ENCODE results near the gene GCLM.
"Not testable (repeated sequence)": the region's sequence is repeated elsewhere in the genome, so short reads cannot be mapped to it uniquely, and the experiment has no call there.

GCLM gene

DNA sequence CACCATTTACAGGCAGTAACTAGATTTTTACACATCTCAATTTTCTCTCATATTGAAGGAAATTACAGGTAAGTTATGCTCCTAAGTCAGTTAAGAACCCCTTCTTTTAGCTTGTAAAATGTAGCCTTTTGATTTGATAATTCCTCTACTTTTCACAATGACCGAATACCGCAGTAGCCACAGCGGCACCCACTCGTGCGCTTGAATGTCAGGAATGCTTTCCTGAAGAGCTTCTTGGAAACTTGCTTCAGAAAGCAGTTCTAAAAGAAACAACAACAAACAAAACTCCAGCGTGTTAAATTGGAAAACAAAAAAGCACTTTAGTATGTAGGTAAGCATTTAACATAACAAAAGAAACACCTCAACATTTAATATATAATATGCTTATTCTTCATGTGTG, 20.3 kb downstream of the GCLM start:
- DNase-seq, result no peak

DNA sequence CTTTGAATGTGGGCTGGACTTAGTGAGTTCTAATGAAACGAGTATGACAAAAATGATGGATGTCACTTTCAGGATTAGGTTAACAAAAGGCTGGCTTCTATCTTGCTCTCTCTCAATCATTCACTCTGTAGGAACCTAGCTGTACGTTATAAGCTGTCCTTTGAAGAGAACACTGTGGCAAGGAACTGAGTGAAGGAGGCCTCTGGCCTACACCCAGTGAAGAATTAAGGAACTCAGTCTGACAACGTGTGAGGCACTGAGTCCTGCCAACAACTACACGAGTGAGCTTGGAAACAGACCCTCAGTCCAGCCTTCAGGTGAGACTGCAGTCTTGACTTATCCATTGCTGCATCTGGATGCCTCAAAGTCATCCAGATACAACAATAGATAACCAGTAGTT, 27.0 kb downstream of the GCLM start:
- no peak for DNase-seq

DNA sequence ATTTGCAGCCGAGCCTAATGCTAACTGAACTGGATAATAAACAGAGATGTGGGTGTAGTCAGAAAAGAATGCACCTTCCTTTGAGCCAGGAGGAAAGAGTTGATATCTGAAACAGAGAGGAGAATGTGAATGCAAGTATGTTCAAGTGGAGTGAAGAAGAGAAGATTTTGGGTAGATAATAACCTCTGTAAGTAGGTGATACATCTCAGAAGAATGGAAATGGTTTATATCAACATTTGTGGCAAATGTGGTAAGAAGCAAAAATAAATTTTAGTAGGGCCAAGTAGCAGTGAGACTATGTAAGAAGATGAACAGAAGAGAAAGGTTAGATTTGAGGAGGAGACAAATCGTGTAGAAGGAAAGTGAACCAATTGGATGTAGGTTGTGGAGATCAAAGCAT, 28.5 kb downstream of the GCLM start:
- no peak for DNase-seq

DNA sequence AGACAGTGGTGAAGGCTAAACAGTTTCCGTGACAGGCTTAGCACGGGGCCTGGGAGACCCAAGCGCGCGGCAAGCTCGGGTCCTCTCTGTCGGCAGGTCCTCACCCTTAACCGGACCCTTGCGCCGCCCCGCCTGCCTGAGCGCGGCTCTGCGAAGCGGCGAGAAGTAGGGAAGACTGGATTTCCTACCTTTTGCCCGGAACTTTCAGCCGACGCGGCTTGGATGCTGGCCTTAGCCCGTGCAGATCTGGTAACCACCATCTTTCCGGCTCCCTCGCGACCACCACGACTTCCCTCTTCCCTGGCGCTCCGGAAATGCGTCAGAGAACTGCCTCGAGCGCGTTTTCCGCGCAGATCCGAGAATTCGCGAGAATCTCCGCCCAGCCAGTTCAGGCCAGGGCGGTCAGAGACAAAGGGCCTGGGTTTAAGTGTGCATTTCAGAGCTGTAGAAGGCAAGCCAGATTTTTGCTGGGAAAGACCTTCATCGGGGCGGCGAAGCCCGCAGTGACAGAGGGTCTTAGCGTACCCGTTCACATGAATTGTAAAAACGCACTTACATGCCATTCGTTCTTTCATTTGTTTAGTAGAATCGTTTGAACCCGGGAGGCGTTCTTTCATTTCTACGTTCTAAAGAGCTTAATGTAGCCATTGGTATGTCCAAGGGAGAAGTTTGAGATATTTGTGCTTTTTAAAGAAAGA, 30.2 kb downstream of the GCLM start, which contains the start of gene DNTTIP2:
Gene DNTTIP2 (minus strand): TSS at position 318 of the 698 bp plus-strand sequence. CDS start 58 bp downstream, at position 260.
- DNase-seq, result peak; percentile 92

DNA sequence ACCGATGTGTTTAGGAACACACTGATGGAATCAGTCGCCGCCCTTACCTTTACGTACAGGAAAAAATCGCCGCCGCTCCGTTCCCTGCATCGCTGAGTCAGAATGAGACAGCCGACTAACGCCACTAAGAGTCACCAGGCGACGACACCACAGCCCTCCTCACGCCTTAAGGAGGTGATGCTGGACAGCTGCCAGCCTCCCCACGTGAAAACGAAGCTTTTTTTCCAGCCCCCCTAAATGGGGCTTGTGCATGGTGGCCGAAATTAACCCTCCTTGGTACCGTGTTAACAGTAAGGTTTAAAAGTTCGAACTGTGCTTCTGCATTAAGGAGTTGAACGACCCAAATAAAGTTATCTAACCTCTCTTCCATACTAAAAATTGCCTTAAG, 30.7 kb downstream of the GCLM start:
- DNase-seq, result peak; percentile 66 to 73

DNA sequence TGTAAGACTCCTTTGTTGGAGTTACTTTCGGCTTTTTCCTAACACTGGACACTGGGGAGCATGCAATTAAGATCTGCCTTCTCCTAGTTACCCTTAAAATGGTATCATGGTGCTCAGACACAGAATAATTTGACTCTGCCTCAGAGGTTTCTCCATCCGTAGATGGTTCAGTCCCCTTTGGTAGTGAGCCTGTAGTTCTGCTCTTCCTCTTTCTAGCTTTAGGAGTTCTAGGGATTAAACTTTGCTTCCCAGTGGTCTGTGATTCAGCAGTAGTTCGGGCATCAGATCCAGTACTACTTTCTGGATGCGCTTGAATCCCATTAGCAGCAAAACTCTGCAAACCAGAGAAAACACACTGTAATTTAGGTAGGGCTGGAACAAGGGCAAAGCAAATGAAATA, 31.7 kb downstream of the GCLM start:
- no peak for DNase-seq

DNA sequence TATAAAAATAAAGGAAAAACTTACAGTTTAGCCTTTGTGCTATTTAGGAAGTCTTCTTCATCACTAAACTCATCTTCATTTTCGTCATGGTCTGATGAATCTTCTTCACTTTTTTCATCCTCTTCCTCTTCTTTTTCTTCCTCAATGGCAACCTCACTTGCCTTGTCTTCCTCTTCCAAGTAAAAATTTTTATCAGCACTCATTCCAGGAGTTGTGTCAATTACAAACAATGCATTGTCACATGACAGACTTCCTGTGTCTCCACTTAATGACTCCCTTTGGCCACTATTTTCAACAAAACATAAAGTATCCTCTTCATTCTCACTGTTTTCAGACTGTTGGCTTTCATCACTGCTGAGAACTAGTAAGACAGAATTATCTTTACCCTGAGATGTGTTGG, 33.0 kb downstream of the GCLM start:
- no peak for DNase-seq

DNA sequence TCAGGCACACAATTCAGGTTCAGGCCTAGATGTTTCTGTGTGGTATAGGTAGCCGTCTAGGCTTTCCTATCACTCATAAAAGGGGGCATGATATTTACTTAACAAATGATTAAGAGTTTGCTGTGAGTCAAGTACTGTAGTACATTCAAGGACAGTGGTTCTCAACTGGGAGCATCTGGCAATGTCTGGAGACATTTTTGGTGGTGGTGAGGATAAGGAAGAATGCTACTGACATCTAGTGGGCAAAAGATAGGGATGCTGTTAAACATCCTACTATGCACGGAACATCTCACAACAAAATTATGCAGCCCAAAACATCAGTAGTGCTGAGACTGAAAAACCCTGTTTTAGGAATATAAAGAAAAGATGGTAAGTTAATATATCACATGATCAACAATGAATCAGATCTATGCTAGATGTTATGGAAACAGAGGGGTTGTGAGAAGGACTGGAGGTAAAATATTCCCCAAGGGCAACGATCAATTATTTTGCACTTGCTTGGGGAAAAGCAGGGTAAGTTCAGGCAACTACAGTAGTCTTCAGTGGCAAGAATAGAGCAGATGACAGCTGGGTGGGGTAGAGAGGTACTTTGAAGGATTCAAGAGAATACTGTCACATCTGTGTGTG, 35.1 kb downstream of the GCLM start:
- DNase-seq, result peak in 1 of 2 donors; percentile 55

DNA sequence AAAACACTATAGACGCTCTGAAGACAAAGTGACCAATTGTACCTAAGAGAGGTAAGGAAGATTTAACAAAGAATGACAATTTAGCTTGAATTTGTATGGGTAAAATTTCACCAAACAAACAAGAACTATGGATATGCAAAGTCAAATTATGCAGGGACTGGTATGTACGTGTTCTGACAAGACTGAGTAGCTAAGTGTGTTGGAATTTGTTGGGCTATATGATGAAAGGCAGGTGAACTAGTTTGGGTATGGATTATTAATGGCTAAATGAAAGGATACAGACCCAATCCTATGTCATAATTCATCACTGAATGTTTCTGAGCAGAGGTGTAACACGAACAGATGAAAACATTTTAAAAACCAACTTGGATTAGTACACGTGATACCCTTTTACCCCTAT, 37.9 kb downstream of the GCLM start:
- DNase-seq, result no peak

DNA sequence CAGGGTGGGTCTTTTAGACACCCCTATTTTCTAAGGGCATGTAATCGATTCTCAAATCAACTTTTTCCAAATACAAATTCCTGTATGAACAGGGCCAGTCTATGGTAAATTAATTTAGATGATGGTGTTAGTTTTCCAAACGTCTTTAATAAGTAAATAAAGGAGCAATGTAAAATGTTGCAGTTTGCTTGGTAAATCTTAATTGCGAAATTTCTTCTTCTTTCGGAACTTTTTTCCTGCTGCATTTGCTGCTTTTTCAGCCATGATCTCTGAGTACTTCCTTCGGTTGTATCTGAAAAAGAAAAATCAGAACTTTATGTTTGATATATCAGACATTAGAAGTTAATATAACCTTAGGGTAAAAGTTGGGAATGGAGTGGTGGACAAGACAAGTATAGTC, 39.6 kb downstream of the GCLM start:
- DNase-seq, result no peak

DNA sequence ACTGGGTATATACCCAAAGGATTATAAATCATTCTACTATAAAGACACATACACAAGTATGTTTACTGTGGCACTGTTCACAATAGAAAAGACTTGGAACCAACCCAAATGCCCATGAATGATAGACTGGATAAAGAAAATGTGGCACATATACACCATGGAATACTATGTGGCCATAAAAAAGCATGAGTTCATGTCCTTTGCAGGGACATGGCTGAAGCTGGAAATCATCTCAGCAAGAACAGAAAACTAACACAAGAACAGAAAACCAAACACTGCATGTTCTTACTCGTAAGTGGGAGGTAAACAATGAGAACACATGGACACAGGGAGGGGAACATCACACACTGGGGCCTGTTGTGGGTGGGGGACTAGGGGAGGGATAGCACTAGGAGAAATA, 40.7 kb downstream of the GCLM start:
- DNase-seq, result not testable (repeated sequence)

DNA sequence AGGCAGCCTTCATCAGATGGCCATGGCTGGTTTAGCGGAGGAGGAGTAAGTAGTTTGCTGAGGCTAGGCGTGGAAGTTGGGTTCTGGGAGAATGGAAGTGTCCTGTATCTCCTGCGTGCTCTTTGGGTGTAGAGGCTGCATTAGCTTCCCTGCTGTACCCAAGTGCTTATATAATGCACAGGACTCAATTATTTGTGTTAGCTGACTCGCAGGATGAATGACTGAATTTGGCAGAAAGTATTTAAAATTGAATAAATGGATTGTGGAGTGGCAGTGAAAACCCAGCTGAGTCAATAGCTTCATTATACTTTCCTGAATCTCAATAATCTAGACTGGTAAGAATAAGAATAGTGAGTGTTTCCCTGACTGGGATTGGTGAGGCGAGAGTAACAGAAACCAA, 44.0 kb downstream of the GCLM start:
- DNase-seq, result no peak

DNA sequence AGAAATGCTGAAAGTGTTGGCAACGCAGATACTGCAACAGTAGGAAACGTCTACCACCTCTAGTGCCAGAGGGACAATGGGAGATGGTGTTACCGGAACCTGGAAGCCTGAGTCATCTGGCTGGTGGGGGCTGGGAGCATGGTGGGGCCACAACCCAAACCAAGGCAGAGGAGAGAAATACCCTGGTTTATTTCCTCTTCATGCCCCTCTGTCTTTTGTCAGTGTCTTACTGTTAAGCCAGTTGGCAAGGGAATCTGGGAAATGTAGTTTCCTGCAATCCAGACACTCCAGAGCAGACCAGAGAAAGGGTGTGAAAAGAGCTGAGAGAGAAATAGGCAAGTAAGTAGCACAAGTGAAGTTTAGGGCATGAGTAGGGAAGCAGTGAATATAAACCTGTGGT, 45.1 kb downstream of the GCLM start:
- DNase-seq, result no peak

DNA sequence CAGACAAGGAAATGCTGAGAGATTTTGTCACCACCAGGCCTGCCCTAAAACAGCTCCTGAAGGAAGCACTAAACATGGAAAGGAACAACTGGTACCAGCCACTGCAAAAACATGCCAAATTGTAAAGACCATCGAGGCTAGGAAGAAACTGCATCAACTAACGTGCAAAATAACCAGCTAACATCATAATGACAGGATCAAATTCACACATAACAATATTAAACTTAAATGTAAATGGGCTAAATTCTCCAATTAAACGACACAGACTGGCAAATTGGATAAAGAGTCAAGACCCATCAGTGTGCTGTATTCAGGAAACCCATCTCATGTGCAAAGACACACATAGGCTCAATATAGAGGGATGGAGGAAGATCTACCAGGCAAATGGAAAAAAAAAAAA, 51.6 kb downstream of the GCLM start:
- not testable (repeated sequence) for DNase-seq

DNA sequence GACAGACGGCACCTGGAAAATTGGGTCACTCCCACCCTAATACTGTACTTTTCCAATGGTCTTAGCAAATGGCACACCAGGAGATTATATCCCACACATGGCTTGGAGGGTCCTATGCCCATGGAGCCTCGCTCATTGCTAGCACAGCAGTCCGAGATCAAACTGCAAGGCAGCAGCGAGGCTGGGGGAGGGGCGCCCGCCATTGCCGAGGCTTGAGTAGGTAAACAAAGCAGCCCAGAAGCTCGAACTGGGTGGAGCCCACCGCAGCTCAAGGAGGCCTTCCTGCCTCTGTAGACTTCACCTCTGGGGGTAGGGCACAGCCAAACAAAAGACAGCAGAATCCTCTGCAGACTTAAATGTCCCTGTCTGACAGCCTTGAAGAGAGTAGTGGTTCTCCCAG, 53.2 kb downstream of the GCLM start:
- DNase-seq, result not testable (repeated sequence)

DNA sequence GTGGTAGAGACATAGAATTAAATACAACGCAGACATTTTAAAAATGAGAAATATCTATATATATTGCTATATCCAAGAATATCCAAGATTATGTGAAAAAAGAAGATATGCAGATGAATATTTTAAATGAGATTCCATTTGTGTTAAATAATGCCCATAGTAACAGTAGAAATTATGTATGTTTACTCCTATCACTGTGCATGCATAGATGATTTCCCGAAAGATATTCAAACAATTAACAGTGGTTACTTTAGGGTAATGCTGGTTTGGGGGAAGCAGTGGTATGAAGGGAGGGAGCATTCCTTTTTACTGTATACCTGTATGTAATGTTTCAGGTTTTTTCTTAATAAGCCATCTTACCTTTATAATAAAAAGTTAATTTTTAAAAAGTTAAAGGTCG, 55.3 kb downstream of the GCLM start:
- no peak for DNase-seq

DNA sequence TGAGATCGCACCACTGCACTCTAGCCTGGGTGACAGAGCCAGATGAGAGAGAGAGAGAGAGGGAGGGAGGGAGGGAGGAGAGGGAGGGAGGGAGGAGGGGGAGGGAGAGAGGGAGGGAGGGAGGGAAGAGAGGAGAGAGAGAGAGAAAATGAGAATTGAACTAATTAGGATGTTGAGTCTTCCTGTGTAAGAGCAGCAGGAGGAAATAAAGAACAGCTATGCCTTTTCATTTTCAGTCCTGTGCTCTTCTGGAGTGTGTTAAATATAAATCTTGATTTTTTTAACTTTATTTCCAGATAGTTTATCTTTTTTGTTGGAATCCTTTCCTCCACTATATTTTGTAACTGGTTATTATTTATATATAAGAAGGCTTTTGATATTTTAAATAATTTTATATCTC, 57.4 kb downstream of the GCLM start:
- DNase-seq, result no peak

DNA sequence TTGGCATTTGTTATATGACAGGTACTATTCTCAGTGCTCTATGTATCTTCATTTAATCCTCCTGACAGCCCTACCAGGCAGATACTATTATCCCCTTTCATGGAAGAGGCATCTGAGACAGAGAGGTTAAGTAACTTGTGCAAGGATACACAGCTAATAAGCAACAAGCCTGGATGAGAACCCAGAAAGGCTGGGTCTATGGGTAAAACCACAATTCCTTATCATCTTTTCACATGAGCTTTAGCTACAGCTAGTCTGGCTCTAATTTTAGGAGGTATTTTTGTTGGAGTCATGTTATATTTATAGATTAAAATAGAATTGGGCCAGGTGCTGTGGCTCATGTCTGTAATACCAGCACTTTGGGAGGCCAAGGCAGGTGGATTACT, 57.9 kb downstream of the GCLM start:
- no peak for DNase-seq

DNA sequence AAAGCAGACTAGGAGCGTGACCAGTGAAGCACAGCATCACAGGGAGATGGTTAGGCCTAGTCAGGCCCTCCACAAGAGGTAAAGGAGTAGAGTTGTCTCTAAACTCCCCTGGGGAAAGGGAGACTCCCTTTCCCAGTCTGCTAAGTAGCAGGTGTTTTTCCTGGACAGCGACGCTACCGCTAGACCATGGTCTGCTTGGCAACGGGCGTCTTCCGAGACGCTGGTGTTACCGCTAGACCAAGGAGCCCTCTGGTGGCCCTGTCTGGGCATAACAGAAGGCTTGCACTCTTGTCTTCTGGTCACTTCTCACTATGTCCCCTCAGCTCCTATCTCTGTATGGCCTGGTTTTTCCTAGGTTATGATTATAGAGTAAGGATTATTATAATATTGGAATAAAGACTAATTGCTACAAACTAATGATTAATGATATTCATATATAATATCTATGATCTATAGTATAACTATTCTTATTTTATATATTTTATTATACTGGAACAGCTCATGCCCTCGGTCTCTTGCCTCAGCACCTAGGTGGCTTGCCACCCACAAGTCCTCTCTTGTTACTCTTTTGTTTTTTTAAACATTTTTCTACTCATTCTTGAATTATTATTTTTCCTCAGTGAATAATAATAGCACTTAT, 58.4 kb downstream of the GCLM start:
- DNase-seq, result peak; percentile 63 to 75

DNA sequence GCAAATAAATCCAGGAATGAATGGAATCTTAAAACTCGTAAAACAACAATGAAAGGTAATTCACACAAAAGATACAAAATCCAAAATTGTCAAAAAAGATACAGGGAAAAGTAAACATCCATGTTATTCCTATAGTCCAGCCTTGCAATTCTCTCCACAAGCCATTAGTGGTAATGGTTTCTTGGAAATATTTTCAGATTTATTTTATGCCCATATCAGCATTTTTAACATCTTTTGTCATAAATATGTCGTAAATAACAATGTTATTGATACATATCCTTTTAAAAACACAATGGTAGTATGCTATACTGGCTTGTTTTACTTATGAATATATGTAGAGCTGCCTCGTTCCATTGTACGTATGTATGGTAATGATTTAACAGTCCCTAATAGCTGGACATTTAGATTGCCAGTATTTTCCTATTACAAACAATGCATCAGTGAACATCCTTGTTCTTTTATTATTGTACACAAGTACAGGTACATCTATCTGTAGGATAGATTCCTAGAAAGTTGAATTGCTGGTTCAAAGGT, 60.8 kb downstream of the GCLM start:
- DNase-seq, result no peak

DNA sequence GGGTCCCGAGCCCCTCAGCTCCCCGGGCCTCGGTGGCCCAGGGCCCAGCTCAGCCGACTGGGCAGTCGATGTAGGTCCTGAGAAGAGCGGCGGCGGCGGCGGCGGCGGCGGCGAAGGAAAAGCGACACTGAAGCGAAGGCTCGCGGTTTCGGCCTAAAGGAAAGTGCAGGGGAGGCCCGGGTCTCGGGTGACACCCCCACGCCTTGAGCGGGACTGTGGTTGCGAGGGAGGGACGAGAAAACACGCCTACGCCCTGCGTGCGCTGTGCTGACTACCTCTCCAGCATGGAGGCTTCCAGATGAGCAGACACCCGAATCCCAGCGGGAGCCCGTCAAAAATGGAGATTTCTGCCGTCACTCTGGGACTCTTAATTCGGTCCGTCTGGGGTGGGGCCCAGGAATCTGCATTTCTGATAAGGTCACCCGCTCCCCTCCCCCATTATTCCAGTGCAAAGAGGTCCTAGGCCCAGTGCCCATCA, 61.4 kb downstream of the GCLM start:
- peak; percentile 77 to 79 for DNase-seq

DNA sequence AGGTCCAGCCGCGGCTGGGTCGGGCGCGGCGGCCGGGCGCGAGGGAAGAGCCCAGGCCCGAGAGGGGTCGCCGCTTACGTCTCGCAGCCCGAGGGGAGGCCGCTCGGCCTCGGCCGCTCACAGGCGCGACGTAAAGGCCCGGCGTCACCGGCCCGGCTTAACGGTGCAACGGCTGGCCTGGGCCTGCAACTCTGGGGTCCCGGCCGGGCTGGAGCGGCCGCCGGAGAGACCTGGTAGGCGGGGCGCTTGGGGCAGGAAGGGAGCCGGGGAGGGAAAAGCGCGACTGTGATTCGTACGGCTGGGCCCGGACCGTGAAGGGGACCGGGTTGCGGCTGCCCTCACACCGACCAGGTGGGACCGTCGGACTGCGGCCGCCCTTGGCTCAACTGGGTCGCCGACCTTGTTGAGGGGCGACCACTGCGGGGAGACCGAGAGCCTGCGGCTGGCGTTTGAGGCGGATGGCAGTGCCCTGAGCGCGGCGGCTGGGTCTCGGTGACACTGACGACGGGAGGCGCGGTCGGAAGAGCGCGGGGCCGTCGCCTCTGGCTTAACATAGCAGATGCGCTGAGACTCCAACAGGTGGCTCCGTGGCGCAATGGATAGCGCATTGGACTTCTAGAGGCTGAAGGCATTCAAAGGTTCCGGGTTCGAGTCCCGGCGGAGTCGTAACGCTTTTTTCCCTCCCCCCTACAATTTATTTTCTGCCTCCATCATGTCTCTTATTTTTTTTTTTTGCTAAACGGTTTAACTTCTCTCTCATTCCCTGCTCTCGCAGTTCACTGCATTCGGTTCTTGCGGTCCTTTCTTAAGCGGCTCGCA, 62.0 kb downstream of the GCLM start:
- peak; percentile 94 for DNase-seq
